OCI-M2 (cell line): ENCODE measurements around the gene MAPK4.

ENCODE experiments used
- DNase-seq: peaks from one replicate; lab custom pipeline; 2025; ENCODE audit not compliant: unreplicated experiment; lab: John Stamatoyannopoulos, UW

The MAPK4 gene

DNA sequence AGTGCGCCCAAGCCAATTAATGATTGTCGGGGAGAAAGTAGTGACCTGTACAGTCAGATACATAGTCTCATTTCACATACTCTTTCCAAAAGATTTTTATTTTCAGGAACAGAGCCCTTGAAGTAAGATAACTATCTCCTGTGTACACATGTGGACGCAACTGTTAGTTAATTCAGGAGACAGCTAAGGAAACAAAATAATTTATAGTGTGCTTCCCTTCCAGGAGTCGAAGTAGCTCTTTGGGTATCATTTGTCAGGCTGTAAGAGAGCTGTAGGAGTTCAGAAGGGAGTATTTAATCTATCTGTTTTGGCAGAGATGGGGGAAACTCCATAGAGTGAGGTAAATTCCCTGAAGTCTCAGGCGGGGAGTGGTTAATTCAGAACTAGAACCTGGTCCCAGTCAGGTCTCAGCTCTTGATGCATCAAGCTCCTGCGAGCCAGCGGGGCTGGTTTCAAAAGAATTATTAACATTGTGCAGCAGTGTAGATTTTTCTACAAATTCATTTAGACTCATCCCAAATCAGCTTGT, 63.0 kb downstream of the MAPK4 start:
- DNase-seq = no peak

DNA sequence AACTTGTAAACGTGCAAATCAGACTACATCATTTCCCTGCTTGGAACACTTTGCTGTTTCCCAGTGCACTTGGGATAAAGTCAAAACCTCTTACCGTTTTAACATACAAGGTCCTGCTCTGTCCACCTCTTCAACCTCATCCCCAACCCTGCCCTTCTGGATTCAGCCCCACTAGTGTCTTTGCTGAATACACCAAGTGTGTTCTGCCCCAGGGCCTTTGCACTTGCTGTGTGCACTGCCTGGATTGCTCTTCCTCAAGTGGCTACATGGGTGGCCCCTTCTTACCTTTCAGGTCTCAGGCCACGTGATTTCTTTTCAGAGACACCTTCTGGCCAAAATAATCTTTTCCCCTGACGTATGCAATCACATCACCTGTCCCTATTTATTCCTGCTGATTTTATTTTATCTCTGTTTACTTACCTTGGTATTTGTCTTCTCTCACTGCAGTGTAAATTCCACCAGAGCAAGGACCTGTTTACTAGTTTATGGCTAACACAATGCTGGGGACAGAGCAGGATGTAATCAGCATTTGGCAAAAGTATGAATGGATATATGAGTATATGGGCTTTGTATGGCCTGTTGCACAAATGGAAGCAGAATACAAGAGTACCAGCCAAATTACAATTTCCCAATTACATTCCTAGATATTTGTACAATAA, 63.9 kb downstream of the MAPK4 start:
- no peak for DNase-seq

DNA sequence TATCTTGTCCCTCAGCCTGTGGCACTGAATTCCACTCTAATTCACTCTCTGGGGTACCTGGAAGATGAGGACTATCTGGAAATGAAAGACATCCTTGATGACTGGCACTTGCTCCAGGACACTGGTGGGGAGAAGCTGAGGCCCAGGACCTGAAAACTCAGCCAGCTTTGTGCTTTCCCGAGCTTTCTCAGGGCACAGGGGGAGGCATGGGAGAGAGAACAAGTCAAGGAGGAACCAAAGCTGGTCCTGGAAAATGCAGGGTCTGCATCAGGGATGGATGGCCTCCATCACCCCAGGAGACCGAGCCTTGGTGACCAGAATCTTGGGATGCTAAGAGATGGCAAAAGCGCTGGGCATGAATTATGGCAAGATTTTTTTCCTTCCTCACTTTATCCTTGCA, 65.1 kb downstream of the MAPK4 start:
- no peak for DNase-seq

DNA sequence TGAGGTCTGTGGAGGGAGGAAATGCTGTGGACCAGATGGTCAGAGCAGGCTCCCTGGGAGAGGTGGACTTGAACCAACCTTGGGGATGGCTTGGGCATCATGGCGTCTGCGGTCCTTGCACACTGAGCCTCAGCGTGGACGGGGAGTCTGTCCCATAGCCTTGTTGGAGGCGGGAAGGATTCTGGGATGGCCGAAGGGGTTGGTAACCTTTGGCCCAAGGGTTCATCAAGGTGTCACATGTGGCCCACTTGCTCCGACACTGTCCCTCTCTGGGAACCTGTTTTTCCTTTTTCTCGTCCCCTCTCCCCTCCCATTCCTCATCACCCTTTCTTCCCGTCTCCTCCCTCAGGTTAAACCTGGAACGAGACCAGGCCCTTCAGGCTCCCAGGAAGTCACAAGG, 66.4 kb downstream of the MAPK4 start:
- no peak for DNase-seq

DNA sequence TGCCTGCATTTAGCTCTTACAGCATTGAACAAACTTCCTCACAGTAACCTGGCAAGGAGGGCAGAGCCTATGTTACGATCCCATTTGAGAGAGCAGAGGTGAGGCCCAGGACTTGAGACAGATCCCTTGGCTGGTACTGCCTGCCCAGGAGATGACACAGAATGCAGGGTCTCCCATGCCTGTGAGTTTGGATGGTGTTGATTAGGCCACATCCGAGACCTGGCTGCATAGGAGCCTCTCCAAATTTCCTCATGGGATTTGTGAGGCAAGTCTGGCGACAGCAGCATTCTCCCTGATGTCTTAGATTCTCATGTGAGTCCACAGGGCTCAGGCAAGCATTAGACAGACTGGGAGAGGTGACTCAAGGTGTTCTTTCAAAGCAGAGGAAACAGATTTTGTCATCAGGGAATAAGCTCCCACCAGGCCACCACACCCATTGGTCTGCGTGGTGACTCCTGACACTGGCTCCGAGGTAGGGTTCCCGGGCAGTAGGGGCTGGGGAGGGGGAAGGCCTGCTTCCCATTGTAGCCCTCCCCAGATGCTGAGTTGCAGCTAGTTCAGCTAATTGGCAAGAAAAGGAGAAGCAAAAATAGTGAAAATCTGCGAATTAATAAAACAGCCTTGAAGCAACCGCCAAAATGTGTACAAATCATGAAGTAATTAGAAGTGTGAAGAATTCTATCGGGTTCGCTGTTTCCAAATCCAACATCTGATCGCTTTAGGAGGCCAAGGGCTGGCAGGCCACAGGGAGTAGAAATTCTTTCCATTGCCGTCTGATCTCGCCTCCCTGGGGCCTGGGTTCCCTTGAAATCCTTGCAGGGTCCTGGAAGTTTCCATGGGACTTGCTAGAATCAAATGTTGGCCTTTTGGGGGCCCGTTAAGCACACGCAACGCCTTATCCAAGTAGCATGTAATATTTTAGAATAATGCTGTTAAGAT, 68.0 kb downstream of the MAPK4 start:
- DNase-seq = no peak

- no peak for DNase-seq
These were observed 68.6 kb downstream of the MAPK4 start for GRCh38 chr18:50628533-50628905.

GRCh38 chr18:50629148-50629631, 69.3 kb downstream of the MAPK4 start:
- DNase-seq = no peak

GRCh38 chr18:50630895-50631294, 71.0 kb downstream of the MAPK4 start:
- no peak for DNase-seq

- no peak for DNase-seq
These were observed 73.1 kb downstream of the MAPK4 start for GRCh38 chr18:50632895-50633515.

DNA sequence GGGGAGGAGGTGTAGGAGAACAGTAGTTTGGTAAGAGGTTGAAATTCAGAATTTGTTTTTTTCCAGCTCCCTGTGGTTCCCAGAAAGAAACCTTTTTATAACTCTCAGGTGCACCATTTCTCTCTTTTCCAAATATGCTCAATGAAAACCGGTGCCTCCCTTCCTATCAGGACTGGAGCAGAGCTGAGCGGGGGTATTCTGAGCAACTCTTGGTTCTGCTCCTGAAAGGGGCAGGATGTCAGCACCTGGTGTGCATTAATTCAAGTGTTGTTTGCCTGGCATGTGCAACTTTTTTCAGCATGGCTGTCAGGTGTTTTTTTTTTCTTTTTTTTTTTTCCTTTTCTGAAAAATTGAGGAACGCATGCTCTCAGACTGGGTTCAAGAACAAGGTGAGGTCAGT, 74.1 kb downstream of the MAPK4 start:
- no peak for DNase-seq

DNA sequence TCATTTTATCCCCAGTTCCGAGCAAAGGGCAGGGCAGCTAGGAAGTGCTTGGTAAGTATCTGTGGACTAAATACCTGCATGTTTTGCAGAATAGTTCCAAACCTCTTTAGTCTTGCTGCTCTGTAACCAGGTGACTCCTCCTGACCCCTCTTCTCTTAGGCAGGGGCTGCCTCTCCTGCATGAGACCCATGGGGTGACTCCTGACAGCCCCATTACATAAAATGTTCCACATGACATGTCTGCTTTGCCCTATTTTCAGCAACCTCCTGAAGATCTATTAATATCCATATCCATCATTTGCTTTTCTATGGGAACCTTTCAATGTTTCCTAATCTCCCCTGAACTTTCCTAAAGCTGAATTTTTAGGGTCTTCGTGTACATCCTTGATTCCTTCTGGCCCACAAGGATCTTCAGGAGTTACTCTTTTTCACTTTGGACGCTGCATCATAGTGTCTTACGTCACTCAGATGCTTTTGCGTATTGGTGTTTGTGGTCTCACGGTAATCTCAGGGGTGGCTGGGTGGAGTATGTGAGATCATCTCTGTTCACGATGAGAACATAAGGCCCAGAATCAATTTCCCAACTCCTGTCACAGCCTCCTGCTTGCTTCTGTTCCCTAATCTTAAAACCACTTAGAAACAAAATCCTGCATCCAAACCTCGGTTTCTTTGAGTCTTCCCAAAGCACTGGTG, 76.6 kb downstream of the MAPK4 start:
- no peak for DNase-seq

- no peak for DNase-seq
These were observed 78.4 kb downstream of the MAPK4 start for GRCh38 chr18:50638016-50638883.

DNA sequence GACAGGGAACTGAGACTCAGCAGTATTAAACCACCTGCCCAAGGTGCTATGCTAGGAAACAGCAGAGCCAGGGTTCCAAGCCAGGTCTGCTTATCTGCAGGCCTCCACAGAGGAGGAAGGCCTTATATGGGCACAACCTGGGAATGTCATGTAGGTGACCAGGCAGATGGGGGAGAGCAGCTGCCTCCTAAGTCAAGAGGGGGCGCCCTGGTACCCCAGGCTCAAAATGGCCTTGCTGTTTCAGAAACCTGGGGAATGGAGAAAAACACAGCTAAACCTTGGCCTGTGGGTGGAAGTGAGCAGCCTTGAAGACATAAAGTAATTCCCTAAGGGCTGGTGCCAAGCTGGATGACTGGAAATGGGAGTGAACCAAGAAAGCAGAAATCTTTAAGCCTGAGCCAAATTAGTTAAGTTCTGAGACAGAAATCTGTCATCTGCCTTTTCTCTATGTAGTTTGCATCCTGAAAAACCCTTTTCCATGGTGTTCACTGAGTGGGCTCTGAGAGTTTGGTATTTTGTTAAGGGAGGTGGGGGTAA, 79.1 kb downstream of the MAPK4 start:
- no peak for DNase-seq

GRCh38 chr18:50639711-50640110, 79.8 kb downstream of the MAPK4 start:
- DNase-seq = no peak

- DNase-seq = no peak
These were observed 82.6 kb downstream of the MAPK4 start for GRCh38 chr18:50642439-50642838.

- no peak for DNase-seq
These were observed 84.3 kb downstream of the MAPK4 start for GRCh38 chr18:50644146-50644545.

- DNase-seq = no peak
These were observed 84.9 kb downstream of the MAPK4 start for GRCh38 chr18:50644807-50645206.

DNA sequence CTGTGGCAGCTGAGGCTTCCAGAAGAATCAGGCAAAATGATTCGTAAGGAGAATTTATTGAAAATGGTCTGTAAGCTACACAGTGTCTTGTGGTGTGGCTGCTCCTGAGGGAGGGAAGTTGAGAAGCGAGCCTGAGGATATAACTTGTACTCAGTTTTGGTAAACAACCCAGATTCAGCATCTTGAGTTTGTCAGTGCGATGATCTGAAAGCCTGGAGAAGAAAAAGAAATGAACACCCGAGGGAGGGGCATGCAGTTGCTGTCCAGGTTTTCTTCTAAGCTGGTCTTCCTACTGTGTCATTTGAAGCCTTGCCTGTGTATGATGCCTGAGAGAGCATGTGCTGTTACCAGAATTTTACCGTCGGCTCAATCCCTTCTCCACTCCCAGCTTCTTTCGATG, 87.3 kb downstream of the MAPK4 start:
- no peak for DNase-seq

DNA sequence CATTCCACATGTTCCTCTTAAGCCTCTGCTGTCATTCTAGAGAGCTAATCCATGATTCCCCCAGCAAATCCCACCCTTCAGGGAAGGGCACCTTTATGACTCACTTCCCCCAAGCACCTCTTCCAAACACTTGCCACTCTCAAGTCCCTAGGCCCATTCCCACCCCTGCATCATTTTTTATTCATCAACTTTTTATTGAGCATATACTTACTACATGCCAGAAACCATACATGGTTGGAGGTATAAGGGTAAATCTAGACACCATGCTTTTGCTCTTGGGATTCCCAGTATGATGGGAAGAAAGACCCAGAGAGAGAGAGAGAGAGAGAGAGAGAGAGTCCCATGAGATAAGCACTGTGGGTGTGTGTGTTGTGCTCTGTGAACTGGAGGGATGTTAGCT, 87.9 kb downstream of the MAPK4 start:
- no peak for DNase-seq

DNA sequence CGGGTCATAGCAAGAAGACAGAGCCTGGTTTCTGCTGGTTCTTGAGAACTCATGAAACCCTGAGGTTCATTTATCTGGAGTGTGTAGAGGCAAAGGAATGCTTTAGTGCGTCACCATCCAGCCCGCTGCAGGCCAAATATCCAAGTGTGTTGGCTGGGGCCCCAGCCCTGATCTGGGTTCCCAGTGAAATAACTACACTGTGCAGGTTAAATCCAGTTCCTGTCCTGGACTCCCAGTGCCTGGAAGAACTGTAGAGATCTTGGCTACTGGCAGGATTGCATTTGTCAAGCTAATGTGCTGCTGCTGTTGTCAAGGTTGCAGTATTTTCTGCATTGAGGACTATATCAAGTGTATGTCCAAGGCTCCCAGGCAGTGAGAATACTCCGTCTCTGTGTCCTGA, 89.9 kb downstream of the MAPK4 start:
- no peak for DNase-seq
